NCI-H1092 treated with DMSO at 0.1 percent for 48 hours (cell line): ENCODE results near the gene NEK8.
A peak's percentile ranks its signal among the peaks of the same experiment; 100 is the strongest.

Experiments
- DNase-seq: peaks from one replicate; lab custom pipeline; 2025; lab: John Stamatoyannopoulos, UW

NEK8 gene

DNA sequence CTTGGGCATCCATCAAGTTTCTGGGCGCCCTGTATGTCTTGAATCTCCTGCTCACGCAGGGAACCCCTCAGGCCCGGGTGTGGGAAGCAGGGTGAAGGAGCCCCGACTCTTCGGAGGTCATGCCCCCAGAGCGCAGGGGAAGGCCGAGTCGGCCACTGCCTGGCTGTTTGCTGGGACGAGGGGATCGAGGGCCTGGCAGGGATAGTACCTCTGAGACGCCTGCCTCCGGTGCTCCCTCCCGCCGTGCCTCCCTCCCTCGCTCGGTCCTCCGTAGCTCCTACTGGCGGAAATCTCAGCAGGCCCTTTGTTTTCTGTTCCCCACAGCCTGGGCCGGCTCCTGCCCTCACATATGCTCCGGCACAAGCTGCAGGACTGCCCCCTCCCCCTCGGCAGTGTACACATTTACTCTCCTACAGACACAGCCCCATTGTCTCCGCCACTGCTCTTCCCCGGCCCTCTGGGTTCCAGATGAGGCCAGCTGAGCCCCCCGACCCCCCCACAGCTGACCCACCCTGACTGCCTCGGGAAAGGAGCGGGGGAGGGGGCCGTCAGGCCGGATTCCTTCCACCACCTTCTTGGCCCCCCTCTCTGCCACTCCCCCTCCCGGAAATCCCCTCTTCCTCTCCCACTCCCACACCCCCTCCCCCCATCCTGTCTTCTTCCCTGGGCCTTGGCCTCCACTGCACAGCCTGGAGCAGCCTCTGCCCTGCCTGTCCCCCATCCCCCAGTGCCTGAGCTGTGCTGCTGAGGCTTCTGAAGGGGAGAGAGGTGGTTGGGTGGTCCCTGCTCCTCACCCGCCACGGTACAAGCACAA is 16.6 kb downstream of the NEK8 start:
- peak; percentile 48 for DNase-seq

DNA sequence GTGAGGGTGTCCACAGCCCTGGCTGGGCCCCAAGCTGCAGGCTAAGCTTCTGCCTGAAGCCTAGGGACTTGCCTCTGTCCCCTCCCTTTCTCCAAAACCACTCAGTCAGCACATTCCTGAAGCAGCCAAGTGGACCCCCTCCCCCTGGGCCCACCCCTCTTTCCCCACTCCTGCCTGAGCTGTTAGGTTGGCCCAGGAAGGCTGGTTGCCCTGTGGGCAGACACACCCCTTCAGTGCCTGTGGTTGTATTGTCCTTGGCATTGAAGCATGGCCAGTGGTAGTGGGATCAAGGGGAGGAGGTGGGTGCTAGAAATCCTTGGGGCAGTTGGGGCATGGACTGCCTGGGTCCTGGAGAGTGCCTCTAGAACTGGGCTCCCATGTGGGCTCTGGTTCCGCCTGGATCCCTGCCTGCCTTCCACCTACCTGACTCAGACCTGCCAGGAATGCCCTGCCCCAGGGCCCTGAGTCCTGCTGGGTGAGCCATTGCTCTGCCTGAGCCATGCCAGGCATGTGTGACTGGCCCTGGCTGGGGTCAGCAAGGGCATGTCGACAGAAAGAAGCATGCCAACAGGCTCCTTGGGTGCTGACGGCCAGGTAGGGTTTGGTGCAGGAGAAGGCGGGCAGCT is 17.3 kb downstream of the NEK8 start:
- no peak for DNase-seq

DNA sequence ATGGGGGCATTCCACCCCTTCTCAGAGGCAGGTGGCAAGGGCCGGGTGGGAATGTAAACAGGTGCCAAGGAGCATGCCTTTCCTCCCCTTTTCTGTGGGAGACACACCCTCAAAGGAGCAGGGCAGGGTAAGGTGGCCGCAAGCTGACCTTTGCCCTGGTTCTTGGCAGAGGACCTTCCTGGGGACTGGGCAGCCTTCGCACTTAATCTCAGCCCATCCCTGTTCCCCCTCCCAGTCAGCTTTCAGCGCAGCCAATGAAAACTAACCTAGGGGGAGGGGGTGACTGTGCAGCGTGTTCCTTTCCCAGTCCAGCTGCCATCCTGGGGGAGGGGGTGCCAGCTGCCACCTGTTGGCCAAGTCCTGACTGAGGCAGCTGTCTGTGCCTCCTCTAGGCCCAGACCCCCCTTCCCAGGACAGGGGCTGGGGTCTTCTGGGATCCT is 18.0 kb downstream of the NEK8 start:
- peak; percentile 69 for DNase-seq

DNA sequence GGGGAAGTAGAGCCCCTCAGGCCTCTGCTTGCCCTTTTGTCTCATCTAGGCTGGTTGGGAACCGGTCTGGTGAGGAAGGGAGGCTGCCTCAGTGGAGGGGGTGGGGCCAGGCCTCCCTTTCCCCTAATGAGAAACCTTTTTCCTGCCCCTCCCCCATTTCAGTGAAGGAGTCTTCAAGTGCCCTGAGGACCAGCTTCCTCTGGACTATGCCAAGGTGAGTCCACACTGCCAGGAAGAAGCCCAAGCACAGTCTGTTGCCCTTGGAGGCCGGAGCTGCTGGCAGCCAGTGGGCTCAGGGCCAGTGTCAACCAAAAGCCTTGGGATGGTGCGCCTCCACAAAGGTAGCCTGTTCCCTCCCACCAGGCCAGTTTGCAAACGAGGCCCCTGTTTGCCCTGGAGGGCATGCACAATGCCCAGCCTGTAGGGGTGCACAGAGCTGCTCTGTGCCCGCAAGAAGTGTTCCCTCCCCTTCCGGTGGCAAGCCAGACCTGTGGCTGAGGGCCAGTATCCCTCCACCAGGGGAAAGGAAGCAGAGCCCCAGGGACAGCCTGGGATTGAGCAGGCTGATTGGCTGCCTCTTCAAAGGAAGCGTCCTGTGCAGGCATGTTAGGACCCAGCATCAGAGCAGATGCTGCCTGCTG is 18.6 kb downstream of the NEK8 start:
- peak; percentile 59 for DNase-seq

DNA sequence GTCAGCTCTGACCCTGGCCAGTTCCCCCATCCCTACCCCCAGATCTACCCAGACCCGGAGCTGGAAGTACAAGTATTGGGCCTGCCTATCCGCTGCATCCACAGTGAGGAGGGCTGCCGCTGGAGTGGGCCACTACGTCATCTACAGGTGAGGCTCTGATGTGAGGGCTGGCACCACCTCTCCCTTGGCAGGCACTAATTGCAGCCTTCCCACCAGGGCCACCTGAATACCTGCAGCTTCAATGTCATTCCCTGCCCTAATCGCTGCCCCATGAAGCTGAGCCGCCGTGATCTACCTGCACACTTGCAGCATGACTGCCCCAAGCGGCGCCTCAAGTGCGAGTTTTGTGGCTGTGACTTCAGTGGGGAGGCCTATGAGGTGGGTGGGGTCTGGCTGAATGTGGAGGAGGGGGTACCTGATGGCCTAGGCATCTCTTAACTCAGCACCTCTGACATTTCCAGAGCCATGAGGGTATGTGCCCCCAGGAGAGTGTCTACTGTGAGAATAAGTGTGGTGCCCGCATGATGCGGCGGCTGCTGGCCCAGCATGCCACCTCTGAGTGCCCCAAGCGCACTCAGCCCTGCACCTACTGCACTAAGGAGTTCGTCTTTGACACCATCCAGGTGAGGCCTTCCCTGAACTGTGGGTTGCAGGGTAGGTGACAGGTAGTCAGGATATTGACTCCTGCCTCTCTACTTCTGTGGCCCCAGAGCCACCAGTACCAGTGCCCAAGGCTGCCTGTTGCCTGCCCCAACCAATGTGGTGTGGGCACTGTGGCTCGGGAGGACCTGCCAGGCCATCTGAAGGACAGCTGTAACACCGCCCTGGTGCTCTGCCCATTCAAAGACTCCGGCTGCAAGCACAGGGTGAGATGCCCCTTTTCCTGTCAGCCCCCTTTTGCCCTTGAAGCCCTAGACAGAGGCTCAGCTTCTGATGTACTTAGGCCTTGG is 19.5 kb downstream of the NEK8 start:
- DNase-seq: no peak

- no peak for DNase-seq
These were observed 20.4 kb downstream of the NEK8 start for GRCh38 chr17:28748852-28749515.

DNA sequence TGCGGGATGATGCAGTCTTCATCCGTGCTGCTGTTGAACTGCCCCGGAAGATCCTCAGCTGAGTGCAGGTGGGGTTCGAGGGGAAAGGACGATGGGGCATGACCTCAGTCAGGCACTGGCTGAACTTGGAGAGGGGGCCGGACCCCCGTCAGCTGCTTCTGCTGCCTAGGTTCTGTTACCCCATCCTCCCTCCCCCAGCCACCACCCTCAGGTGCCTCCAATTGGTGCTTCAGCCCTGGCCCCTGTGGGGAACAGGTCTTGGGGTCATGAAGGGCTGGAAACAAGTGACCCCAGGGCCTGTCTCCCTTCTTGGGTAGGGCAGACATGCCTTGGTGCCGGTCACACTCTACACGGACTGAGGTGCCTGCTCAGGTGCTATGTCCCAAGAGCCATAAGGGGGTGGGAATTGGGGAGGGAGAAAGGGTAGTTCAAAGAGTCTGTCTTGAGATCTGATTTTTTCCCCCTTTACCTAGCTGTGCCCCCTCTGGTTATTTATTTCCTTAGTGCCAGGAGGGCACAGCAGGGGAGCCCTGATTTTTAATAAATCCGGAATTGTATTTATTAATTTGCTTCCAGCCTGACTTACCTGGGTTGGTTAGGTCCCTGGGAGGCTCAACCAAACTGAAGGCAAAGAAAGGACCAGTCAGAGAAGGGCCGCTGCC is 21.1 kb downstream of the NEK8 start:
- DNase-seq: no peak

- DNase-seq: peak; percentile 81
These were observed 21.8 kb downstream of the NEK8 start for GRCh38 chr17:28750178-28751047.

DNA sequence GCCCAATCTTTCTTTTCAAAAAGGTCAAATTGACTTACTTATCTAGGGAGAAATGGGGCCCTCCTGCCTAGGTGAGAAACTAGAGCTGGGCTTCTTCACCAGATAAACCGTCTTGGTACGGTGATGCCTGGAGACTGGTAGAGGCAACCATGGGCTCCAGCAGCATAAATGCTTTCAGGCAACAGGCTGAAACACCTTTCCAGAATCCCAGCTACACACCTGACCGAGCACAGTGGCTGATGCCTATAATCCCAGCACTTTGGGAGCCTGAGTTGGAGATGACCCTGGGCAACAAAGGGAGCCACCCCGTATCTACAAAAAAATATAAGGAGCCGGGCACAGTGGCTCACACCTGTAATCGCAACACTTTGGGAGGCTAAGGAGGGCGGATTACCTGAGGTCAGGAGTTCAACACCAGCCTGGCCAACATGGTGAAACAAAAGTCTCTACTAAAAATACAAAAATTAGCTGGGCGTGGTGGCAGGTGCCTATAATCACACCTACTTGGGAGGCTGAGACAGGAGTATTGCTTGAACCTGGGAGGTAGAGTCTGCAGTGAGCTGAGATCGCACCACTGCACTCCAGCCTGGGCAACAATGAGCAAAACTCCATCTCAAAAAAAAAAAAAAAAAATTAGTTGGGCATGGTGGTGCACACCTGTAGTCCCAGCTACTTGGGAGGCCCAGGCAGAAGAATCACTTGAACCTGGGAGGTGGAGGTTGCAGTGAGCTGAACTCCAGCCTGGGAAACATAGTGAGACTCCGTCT is 23.2 kb downstream of the NEK8 start:
- no peak for DNase-seq

DNA sequence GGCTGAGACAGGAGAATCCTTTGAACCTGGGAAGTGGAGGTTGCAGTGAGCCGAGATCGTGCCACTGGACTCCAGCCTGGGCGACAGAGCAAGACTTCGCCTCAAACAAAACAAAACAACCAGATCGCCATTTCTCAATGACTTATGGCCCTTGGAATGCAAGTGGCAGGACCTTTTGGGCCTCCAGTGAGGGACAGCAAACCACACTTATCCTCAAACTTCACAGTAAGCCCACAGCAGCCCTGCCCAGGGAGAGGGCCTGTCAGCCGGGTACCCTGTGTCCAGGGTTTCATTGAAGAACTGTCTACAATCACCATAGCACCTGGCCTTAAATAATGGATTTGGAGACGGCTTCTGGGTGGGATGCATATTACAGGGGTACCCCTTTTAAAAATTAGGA is 26.9 kb downstream of the NEK8 start:
- no peak for DNase-seq

DNA sequence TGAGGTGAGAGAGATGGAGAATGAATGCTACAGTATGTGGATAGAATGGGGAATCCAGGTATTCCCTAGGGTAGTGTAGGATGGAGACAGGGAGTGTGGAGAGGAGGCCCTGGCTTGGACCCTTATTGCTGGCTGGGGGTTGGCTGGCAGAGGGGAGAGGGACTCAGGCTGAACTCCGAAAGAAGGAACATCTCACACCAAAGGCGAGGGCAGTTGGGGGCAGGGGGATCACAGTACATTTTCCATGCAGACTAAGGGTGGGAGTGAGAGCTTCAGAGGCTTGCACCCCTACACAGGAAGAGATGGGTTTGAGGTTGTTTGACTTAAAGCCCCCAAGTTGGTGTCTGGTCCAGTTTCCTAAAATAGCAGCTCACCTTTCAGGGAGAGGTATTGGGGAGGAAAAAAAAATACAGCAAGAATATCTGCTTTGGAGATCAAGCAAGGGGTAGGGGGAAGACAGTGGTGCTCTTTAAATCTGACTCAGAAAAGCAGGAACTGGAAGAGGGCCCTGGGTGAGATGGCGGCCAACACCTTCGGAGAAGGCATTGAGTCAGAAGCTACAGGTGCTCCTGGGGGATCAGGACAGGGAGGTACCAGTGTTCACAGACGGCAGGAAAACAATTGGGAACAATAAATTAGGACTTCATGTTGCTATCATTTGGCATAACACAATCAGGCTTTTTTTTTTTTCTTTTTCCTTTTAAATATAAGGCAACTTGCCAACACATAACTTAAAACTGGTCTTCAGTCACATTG is 27.6 kb downstream of the NEK8 start:
- DNase-seq: no peak

DNA sequence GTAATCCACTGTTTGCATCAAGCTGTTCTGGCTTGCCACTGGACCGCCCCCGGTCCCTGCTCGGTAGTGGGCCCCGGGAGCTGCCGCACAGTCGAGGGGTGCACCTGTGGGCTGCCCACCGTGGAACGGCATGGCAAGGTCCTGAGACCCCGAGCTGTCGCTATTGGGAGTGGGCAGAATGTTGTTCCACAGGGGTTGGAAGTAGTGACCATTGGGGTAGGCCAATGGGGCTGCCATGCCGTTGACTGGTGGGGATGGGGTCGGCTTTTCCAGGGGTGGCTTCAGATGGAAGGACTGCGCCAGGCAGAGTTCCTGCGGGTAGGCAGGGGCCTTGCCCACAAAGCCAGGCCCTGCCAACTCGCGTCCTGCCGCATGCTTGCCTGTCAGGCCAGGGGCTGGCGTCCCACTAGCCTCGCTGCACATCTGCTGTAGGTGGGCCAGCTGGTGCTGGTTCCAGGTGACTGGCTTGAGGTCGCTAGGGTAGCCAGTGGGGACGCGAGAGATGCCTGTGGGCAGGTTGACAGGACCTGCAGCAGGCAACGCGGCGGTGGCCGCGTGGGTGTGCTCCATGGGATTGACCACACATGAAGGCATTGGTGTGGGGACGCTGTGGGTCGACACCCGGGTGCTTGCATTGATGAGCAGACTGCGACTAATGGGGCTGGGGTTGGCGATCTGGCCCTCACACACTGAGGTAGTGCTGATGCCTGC is 30.0 kb downstream of the NEK8 start:
- no peak for DNase-seq

GRCh38 chr17:28759256-28759865 is 30.8 kb downstream of the NEK8 start:
- no peak for DNase-seq

- peak; percentile 93 for DNase-seq
These were observed 32.3 kb downstream of the NEK8 start for GRCh38 chr17:28760601-28761562.

- DNase-seq: no peak
These were observed 34.7 kb downstream of the NEK8 start for GRCh38 chr17:28763137-28763799.
